ENCODE measurements around the gene ACVR1C.

The ACVR1C gene

GRCh38 chr2:157611726-157612125 lies 16.9 kb downstream of the ACVR1C start:
- H3K18ac ChIP-seq (ENCODE audit: low read length), result no peak overlapping the region
- H4K91ac ChIP-seq (ENCODE audit: low read depth, low read length), result no peak overlapping the region
- DNase-seq, result no peak
- H4K8ac ChIP-seq (ENCODE audit: low read depth, low read length), result no peak overlapping the region
- H3K79me1 ChIP-seq (ENCODE audit: low read length), result no peaks in the 10 kb centered on the region
- H3K4ac ChIP-seq (ENCODE audit: low read depth, low read length), result no peak overlapping the region
- no peak overlapping the region for H3K27ac ChIP-seq (ENCODE audit: low read depth, low read length)
- H3K27me3 ChIP-seq (ENCODE audit: insufficient read depth, low read length), result no peaks in the 10 kb centered on the region
- no peaks in the 10 kb centered on the region for H3K4me1 ChIP-seq (ENCODE audit: control insufficient read depth in 1 of 2, insufficient read depth in 2 of 2, low read length in 2 of 2)
- H3K4me2 ChIP-seq (ENCODE audit: low read length), result no peak overlapping the region
- H3K9me3 ChIP-seq (ENCODE audit: insufficient read depth, low read depth, low read length), result no peaks in the 10 kb centered on the region
- no peak overlapping the region for H2BK5ac ChIP-seq (ENCODE audit: low read depth, low read length, poor library complexity)
- no peak overlapping the region for H4K12ac ChIP-seq (ENCODE audit: low read depth, low read length)
- H2BK12ac ChIP-seq (ENCODE audit: low read length), result no peak overlapping the region
- H2AK5ac ChIP-seq (ENCODE audit: low read length), result no peak overlapping the region
- H3K4me3 ChIP-seq (ENCODE audit: low read depth, low read length), result no peak overlapping the region
- no peaks in the 10 kb centered on the region for H3K79me2 ChIP-seq (ENCODE audit: control insufficient read depth, insufficient read depth, low read length, poor library complexity)
- H3K9ac ChIP-seq (ENCODE audit: low read length), result no peak overlapping the region
- H2AFZ ChIP-seq (ENCODE audit: insufficient read depth, low read length, poor library complexity), result no peak overlapping the region
- H3K23ac ChIP-seq (ENCODE audit: low read length), result no peak overlapping the region
- no peak overlapping the region for H3K14ac ChIP-seq (ENCODE audit: low read length)
- H2BK120ac ChIP-seq (ENCODE audit: insufficient read depth, low read length, poor library complexity), result no peak overlapping the region
- H3K36me3 ChIP-seq (ENCODE audit: control insufficient read depth in 1 of 2, insufficient read depth in 2 of 2, low read length in 2 of 2), result no peaks in the 10 kb centered on the region

- Histone ChIP-seq H2AK5ac (ENCODE audit: low read length) (no peak overlapping the region), H2BK120ac (ENCODE audit: insufficient read depth, low read length, poor library complexity) (no peak overlapping the region), H2BK12ac (ENCODE audit: low read length) (no peak overlapping the region), H3K23ac (ENCODE audit: low read length) (no peak overlapping the region), H3K9ac (ENCODE audit: low read length) (no peak overlapping the region), H3K4ac (ENCODE audit: low read depth, low read length) (no peak overlapping the region), H3K79me2 (ENCODE audit: control insufficient read depth, insufficient read depth, low read length, poor library complexity) (no peaks in the 10 kb centered on the region), H4K91ac (ENCODE audit: low read depth, low read length) (no peak overlapping the region), H3K18ac (ENCODE audit: low read length) (no peak overlapping the region), H3K9me3 (ENCODE audit: insufficient read depth, low read depth, low read length) (no peaks in the 10 kb centered on the region), H2AFZ (ENCODE audit: insufficient read depth, low read length, poor library complexity) (no peak overlapping the region), H2BK5ac (ENCODE audit: low read depth, low read length, poor library complexity) (no peak overlapping the region), H3K4me2 (ENCODE audit: low read length) (no peak overlapping the region), H3K4me1 (ENCODE audit: control insufficient read depth in 1 of 2, insufficient read depth in 2 of 2, low read length in 2 of 2) (no peaks in the 10 kb centered on the region), H3K79me1 (ENCODE audit: low read length) (no peaks in the 10 kb centered on the region), H3K36me3 (ENCODE audit: control insufficient read depth in 1 of 2, insufficient read depth in 2 of 2, low read length in 2 of 2) (no peaks in the 10 kb centered on the region), H3K14ac (ENCODE audit: low read length) (no peak overlapping the region), H4K12ac (ENCODE audit: low read depth, low read length) (no peak overlapping the region), H4K8ac (ENCODE audit: low read depth, low read length) (no peak overlapping the region), H3K4me3 (ENCODE audit: low read depth, low read length) (no peak overlapping the region), H3K27me3 (ENCODE audit: insufficient read depth, low read length) (no peaks in the 10 kb centered on the region), H3K27ac (ENCODE audit: low read depth, low read length) (no peak overlapping the region)
- no CpG with 5 or more reads among the region's 4 CpGs for WGBS (ENCODE audit: extremely low coverage, insufficient coverage, insufficient read length)
- no peak for DNase-seq
These were observed 17.6 kb downstream of the ACVR1C start for GRCh38 chr2:157611110-157611509.

- Histone ChIP-seq H3K14ac (ENCODE audit: low read length) (no peak overlapping the region), H2BK5ac (ENCODE audit: low read depth, low read length, poor library complexity) (no peak overlapping the region)
These were observed 22.1 kb downstream of the ACVR1C start for GRCh38 chr2:157606534-157606933.

GRCh38 chr2:157603198-157603597 lies 25.5 kb downstream of the ACVR1C start:
- H2AK5ac ChIP-seq (ENCODE audit: low read length), result no peak overlapping the region
- H3K4ac ChIP-seq (ENCODE audit: low read depth, low read length), result no peak overlapping the region
- no peaks in the 10 kb centered on the region for H3K27me3 ChIP-seq (ENCODE audit: insufficient read depth, low read length)
- no peak overlapping the region for H3K4me2 ChIP-seq (ENCODE audit: low read length)
- H3K36me3 ChIP-seq (ENCODE audit: control insufficient read depth in 1 of 2, insufficient read depth in 2 of 2, low read length in 2 of 2), result no peaks in the 10 kb centered on the region
- no peak overlapping the region for H3K14ac ChIP-seq (ENCODE audit: low read length)
- no peak overlapping the region for H2BK120ac ChIP-seq (ENCODE audit: insufficient read depth, low read length, poor library complexity)
- no peak overlapping the region for H4K8ac ChIP-seq (ENCODE audit: low read depth, low read length)
- H2BK5ac ChIP-seq (ENCODE audit: low read depth, low read length, poor library complexity), result no peak overlapping the region
- H3K79me2 ChIP-seq (ENCODE audit: control insufficient read depth, insufficient read depth, low read length, poor library complexity), result no peaks in the 10 kb centered on the region
- H3K79me1 ChIP-seq (ENCODE audit: low read length), result no peaks in the 10 kb centered on the region
- no peak overlapping the region for H2BK12ac ChIP-seq (ENCODE audit: low read length)
- no peak for DNase-seq
- no peak overlapping the region for H3K23ac ChIP-seq (ENCODE audit: low read length)
- no CpG with 5 or more reads among the region's 1 CpG for WGBS (ENCODE audit: extremely low coverage, insufficient coverage, insufficient read length)
- no peak overlapping the region for H2AFZ ChIP-seq (ENCODE audit: insufficient read depth, low read length, poor library complexity)
- H3K9me3 ChIP-seq (ENCODE audit: insufficient read depth, low read depth, low read length), result no peaks in the 10 kb centered on the region
- no peak overlapping the region for H3K4me3 ChIP-seq (ENCODE audit: low read depth, low read length)
- no peak overlapping the region for H3K9ac ChIP-seq (ENCODE audit: low read length)
- H4K12ac ChIP-seq (ENCODE audit: low read depth, low read length), result no peak overlapping the region
- H4K91ac ChIP-seq (ENCODE audit: low read depth, low read length), result no peak overlapping the region
- no peaks in the 10 kb centered on the region for H3K4me1 ChIP-seq (ENCODE audit: control insufficient read depth in 1 of 2, insufficient read depth in 2 of 2, low read length in 2 of 2)
- H3K27ac ChIP-seq (ENCODE audit: low read depth, low read length), result no peak overlapping the region
- H3K18ac ChIP-seq (ENCODE audit: low read length), result no peak overlapping the region

More at GRCh38 chr2:157606534-157606933, 22.1 kb downstream of the ACVR1C start:
- no peak overlapping the region for H4K91ac ChIP-seq (ENCODE audit: low read depth, low read length)
- no peak overlapping the region for H4K8ac ChIP-seq (ENCODE audit: low read depth, low read length)
- DNase-seq, result no peak
- H3K18ac ChIP-seq (ENCODE audit: low read length), result no peak overlapping the region
- H2BK120ac ChIP-seq (ENCODE audit: insufficient read depth, low read length, poor library complexity), result no peak overlapping the region
- no peak overlapping the region for H3K4me2 ChIP-seq (ENCODE audit: low read length)
- no peaks in the 10 kb centered on the region for H3K27me3 ChIP-seq (ENCODE audit: insufficient read depth, low read length)
- H3K9ac ChIP-seq (ENCODE audit: low read length), result no peak overlapping the region
- no peaks in the 10 kb centered on the region for H3K9me3 ChIP-seq (ENCODE audit: insufficient read depth, low read depth, low read length)
- H2BK12ac ChIP-seq (ENCODE audit: low read length), result no peak overlapping the region
- H3K4me3 ChIP-seq (ENCODE audit: low read depth, low read length), result no peak overlapping the region
- H3K4ac ChIP-seq (ENCODE audit: low read depth, low read length), result no peak overlapping the region
- no peaks in the 10 kb centered on the region for H3K36me3 ChIP-seq (ENCODE audit: control insufficient read depth in 1 of 2, insufficient read depth in 2 of 2, low read length in 2 of 2)
- no peaks in the 10 kb centered on the region for H3K79me2 ChIP-seq (ENCODE audit: control insufficient read depth, insufficient read depth, low read length, poor library complexity)
- H2AK5ac ChIP-seq (ENCODE audit: low read length), result no peak overlapping the region
- no peak overlapping the region for H2AFZ ChIP-seq (ENCODE audit: insufficient read depth, low read length, poor library complexity)
- no peaks in the 10 kb centered on the region for H3K4me1 ChIP-seq (ENCODE audit: control insufficient read depth in 1 of 2, insufficient read depth in 2 of 2, low read length in 2 of 2)
- no peak overlapping the region for H3K27ac ChIP-seq (ENCODE audit: low read depth, low read length)
- H3K79me1 ChIP-seq (ENCODE audit: low read length), result no peaks in the 10 kb centered on the region
- H4K12ac ChIP-seq (ENCODE audit: low read depth, low read length), result no peak overlapping the region
- no peak overlapping the region for H3K23ac ChIP-seq (ENCODE audit: low read length)

GRCh38 chr2:157601807-157602206 lies 26.9 kb downstream of the ACVR1C start:
- no peak overlapping the region for H3K23ac ChIP-seq (ENCODE audit: low read length)
- no peak overlapping the region for H4K91ac ChIP-seq (ENCODE audit: low read depth, low read length)
- H2BK12ac ChIP-seq (ENCODE audit: low read length), result no peak overlapping the region
- H3K9me3 ChIP-seq (ENCODE audit: insufficient read depth, low read depth, low read length), result no peaks in the 10 kb centered on the region
- no CpG with 5 or more reads among the region's 4 CpGs for WGBS (ENCODE audit: extremely low coverage, insufficient coverage, insufficient read length)
- no peak overlapping the region for H4K8ac ChIP-seq (ENCODE audit: low read depth, low read length)
- no peak overlapping the region for H2AK5ac ChIP-seq (ENCODE audit: low read length)
- peaks cover 0 to 2% of the 10 kb centered on the region in 2 experiments for H3K4me1 ChIP-seq (ENCODE audit: control insufficient read depth in 1 of 2, insufficient read depth in 2 of 2, low read length in 2 of 2)
- H3K9ac ChIP-seq (ENCODE audit: low read length), result no peak overlapping the region
- no peak overlapping the region for H3K4ac ChIP-seq (ENCODE audit: low read depth, low read length)
- no peak overlapping the region for H4K12ac ChIP-seq (ENCODE audit: low read depth, low read length)
- H3K79me2 ChIP-seq (ENCODE audit: control insufficient read depth, insufficient read depth, low read length, poor library complexity), result no peaks in the 10 kb centered on the region
- H3K36me3 ChIP-seq (ENCODE audit: control insufficient read depth in 1 of 2, insufficient read depth in 2 of 2, low read length in 2 of 2), result no peaks in the 10 kb centered on the region
- H3K4me3 ChIP-seq (ENCODE audit: low read depth, low read length), result no peak overlapping the region
- H3K14ac ChIP-seq (ENCODE audit: low read length), result no peak overlapping the region
- H3K4me2 ChIP-seq (ENCODE audit: low read length), result no peak overlapping the region
- H3K79me1 ChIP-seq (ENCODE audit: low read length), result no peaks in the 10 kb centered on the region
- no peak overlapping the region for H3K27ac ChIP-seq (ENCODE audit: low read depth, low read length)
- H3K27me3 ChIP-seq (ENCODE audit: insufficient read depth, low read length), result peaks cover 3% of the 10 kb centered on the region
- H2BK120ac ChIP-seq (ENCODE audit: insufficient read depth, low read length, poor library complexity), result no peak overlapping the region
- no peak overlapping the region for H2AFZ ChIP-seq (ENCODE audit: insufficient read depth, low read length, poor library complexity)
- H3K18ac ChIP-seq (ENCODE audit: low read length), result no peak overlapping the region
- no peak for DNase-seq
- no peak overlapping the region for H2BK5ac ChIP-seq (ENCODE audit: low read depth, low read length, poor library complexity)

Data from trophoblast cell (in vitro differentiated cells and primary cell).